GM19395 (cell line): ENCODE results near the gene SUN1.

ENCODE experiments used
- ATAC-seq: cut with Tn5 transposase; IDR thresholded peaks from one replicate; pipeline ENCODE4 v1.9.1; 2021; ENCODE audit warnings: mild to moderate bottlenecking, moderate library complexity; ENCODE audit not compliant: unreplicated experiment

The SUN1 gene

DNA sequence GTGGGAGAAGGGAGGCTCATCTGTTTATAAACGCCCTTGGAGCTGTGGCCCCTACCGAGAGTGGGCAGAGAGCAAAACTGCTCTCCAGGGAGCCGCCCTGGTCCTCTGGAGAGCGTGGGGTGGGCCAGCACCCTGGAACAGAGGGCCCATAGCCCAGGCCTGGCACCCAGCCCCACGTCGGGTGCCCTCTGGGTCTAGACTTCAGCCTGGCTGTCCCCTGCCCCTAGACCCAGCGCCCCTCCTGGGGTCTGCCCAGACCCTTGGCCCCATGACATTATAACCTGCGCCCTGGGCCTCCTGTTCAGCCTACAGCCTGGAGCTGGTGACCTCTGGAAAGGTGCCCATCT, 68.7 kb downstream of the SUN1 start:
- no peak for ATAC-seq

GRCh38 chr7:901388-902154, 69.3 kb downstream of the SUN1 start:
- ATAC-seq = no peak

- ATAC-seq = no peak
Measured at GRCh38 chr7:902996-903395, 70.7 kb downstream of the SUN1 start.

DNA sequence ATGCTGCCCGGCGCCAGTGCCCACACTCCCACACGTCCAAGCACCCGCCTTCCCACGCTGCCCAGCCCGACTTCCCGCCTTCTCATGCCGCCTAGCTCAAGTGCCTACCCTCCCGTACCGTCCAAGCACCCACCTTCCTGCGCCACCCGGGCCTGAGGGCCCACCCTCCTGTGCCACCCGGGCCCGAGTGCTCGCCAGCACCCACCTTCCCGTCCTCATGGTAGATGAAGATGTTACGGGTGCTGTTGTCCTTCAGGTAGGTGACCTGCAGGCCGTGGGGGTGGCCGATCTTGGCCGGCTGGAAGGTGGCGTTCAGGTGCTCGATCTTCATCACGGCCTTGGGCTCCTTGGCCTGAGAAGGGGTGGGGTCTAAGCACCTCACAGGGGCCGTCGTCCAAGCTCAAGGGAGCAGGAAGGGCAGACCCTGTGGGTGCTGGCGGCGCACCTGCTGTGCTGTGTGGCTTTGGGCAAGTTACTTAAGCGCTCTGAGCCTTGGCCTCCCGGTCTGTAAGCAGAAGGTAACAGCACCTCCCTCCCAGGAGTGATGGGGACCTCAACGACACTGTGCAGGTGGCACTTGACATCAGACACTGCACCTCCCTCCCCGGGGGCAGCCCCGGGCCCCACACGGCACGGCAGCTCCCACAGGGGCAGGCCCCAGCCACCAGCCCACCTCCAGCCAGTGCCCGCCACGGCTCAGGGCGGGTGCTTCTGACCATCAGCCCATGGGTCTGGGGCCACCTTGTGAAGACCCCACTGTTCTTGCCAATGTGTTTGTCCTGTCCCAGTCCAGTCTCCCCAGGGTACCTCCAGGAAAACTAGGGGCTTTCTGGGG, 71.9 kb downstream of the SUN1 start:
- ATAC-seq = no peak

GRCh38 chr7:904847-905246, 72.6 kb downstream of the SUN1 start:
- ATAC-seq = no peak

DNA sequence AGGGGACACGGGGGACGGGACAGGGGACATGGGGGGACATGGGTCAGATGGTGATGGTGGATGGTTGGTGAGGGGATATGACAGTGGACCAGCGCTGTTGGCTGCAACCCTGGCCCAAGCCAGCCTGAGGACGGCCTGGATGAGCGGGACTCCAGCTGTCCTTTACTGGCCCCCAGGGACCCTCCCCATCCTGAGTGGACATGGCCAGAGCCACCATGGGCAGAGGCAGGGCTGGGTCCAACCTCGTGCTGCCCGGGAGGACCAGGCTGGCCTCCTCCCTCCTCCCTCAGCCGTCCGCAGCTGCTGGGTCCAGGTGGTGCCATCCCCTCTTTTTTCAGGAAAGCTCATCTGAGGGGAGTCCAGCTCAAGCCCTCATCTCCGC, 74.5 kb downstream of the SUN1 start:
- no peak for ATAC-seq

DNA sequence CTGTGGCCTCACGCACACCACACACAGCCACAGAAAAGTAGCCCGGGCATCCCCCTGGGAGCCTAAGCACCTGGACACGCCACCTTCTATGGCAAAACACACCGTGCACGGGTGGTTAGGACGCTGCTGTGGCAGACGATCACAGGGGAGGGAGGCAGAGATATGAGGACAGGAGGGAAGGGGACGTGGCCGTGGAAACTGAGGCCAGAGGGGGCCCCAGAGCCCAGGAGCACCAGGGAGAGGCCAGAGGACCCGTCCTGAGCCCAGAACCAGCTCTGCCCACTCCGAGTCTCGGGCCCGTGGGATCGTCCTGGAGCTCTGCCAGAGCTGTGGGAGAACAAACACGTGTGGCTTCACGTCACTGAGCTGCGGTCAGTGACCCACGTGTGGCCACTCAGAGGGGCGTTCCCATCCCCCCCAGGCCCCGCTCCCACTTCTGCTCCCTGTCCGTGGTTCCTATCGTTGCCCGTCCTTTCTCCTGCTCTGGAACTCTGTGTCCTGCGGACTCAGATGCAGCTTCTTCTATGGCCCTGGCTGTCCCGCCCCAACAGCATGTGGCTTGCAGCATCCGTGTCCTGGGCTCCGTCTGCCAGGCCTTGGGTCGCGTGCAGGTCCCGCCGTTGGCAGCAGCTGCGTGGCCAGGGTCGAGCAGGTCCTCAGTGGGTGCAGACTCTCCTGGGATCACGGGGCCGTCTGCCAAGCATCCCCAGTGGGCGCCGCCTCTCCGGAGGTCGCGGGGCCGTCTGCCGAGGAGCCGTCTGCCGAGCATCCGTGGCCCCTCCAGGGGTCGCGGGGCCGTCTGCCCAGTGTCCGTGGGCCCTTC, 75.1 kb downstream of the SUN1 start:
- no peak for ATAC-seq

- ATAC-seq = no peak
Measured at GRCh38 chr7:908159-908581, 75.9 kb downstream of the SUN1 start.

- ATAC-seq = peak; percentile 62
Measured at GRCh38 chr7:908591-909357, 76.5 kb downstream of the SUN1 start.

- no peak for ATAC-seq
Measured at GRCh38 chr7:909358-910329, 77.4 kb downstream of the SUN1 start.

GRCh38 chr7:910441-910861, 78.2 kb downstream of the SUN1 start:
- no peak for ATAC-seq

DNA sequence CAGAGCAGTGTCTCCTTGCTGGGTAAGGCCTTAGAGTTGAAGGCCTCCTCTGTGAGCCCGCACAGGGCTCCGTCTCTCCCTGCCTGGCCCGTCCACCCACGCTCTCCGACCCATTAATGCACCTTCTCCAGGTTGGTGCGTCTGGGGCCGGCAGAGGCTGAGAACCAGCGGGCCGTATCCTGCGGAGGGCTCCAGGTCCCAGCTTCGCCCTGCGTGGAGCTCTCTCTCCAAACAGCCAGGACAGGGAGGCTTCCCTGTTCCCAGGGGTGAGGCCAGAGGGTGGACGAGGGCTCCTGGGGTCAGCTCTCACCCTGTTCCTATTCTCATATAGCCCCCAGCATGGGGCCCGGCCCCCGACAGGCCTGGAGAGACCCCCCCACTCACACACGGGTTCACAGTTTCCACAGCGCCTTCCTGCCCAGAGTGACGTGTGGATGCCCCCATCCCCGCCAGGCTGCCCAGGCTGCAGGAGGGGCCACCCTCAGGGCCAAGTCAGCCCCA, 78.7 kb downstream of the SUN1 start:
- no peak for ATAC-seq

GRCh38 chr7:911791-912480, 79.7 kb downstream of the SUN1 start:
- no peak for ATAC-seq

- ATAC-seq = no peak
Measured at GRCh38 chr7:913736-914520, 81.7 kb downstream of the SUN1 start.

- ATAC-seq = no peak
Measured at GRCh38 chr7:914521-915194, 82.4 kb downstream of the SUN1 start.

DNA sequence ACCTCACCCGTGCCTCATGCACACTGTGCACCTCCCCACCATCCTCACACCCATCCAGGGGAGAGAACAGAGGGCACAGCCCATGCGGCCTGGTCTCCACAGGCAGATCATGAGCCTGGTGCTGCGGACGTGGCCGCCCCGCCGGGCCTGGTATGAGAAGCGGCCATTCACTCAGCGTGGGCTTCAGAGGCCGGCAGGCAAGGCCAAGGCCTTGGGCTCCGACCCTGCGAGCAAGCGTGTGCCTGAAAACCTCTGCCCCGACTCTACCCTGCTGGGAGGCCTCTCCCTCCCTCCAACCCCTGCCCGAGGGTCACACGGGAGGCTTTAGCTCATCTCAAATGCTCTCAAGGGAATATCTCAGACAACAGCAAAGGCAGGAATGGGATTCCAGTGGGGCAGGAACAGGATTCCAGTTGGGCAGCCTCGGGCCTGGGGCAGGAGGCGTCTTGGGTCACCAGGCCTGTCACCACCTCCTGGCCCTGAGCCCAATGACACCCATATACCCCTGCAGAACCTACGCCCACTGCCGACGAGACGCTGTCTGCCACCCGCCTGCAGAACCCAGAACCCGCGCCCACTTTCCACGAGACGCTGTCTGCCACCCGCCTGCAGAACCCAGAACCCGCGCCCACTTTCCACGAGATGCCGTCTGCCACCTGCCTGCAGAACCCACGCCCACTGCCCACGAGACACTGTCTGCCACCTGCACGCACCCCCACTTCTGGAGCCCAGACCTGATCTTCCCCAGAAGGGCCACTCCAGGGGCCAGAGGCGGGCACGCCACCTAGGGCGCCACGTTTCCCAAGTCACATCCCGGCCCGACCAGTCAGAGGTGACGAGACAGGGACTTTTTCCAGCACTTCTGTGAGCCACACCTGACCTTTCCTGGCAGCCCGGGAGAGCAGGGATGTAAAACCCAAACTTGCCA, 83.3 kb downstream of the SUN1 start:
- no peak for ATAC-seq
